H9 (cell line): ENCODE data around the gene TDP2. TPM values are rescaled to one million over a fixed set of nuclear protein-coding genes. Genes with fewer than 3 reads are reported as not detected.

Experiments used
- DNase-seq: peaks from one replicate; pipeline ENCODE4 v3.0.0-alpha.2; 2017
- H2AFZ ChIP-seq: one replicate; pipeline ENCODE4 v1.6.1; 2013; ENCODE audit warnings: mild to moderate bottlenecking, low read length, control low read depth, moderate library complexity
- H2AK5ac ChIP-seq: 2 replicates; pipeline ENCODE4 v1.6.1; 2013; ENCODE audit warnings: low read length, control low read depth, mixed read lengths; ENCODE audit not compliant: insufficient read length
- H2BK120ac ChIP-seq: one replicate; pipeline ENCODE4 v1.6.1; 2013; ENCODE audit warnings: low read depth, mild to moderate bottlenecking, low read length, control low read depth, inconsistent platforms; ENCODE audit not compliant: poor library complexity, severe bottlenecking
- H2BK12ac ChIP-seq: 2 replicates; pipeline ENCODE4 v1.6.1; 2013; ENCODE audit warnings: low read length, control low read depth, mixed read lengths, low read depth; ENCODE audit not compliant: insufficient read length
- H2BK15ac ChIP-seq: 2 replicates; pipeline ENCODE4 v1.6.1; 2013; ENCODE audit warnings: low read depth, low read length, control low read depth
- H2BK20ac ChIP-seq: one replicate; pipeline ENCODE4 v1.6.1; 2013; ENCODE audit warnings: low read depth, mild to moderate bottlenecking, low read length, control low read depth, inconsistent platforms; ENCODE audit not compliant: poor library complexity, severe bottlenecking
- H2BK5ac ChIP-seq: 2 replicates; pipeline ENCODE4 v1.6.1; 2013; ENCODE audit warnings: low read length, control low read depth, mixed read lengths; ENCODE audit not compliant: insufficient read length
- H3K14ac ChIP-seq: 2 replicates; pipeline ENCODE4 v1.6.1; 2013; ENCODE audit warnings: low read length, control low read depth; ENCODE audit not compliant: insufficient read depth
- H3K18ac ChIP-seq: 2 replicates; pipeline ENCODE4 v1.6.1; 2013; ENCODE audit warnings: low read depth, mild to moderate bottlenecking, mixed read lengths, low read length, control low read depth; ENCODE audit not compliant: insufficient read length
- H3K23ac ChIP-seq: 2 replicates; pipeline ENCODE4 v1.6.1; 2013; ENCODE audit warnings: low read length, control low read depth, mixed read lengths, low read depth; ENCODE audit not compliant: insufficient read length
- H3K23me2 ChIP-seq: 2 replicates; pipeline ENCODE4 v1.6.1; 2013; ENCODE audit warnings: low read depth, mild to moderate bottlenecking, mixed read lengths, low read length, control low read depth; ENCODE audit not compliant: insufficient read length, poor library complexity, severe bottlenecking
- H3K27ac ChIP-seq: 2 replicates; pipeline ENCODE4 v1.5.1; 2013; ENCODE audit warnings: low read length, control low read depth, mixed read lengths, low read depth; ENCODE audit not compliant: insufficient read length
- H3K27me3 ChIP-seq: 2 replicates; pipeline ENCODE4 v1.6.1; 2013; ENCODE audit warnings: low read length, control low read depth, inconsistent platforms; ENCODE audit not compliant: insufficient read depth
- H3K4ac ChIP-seq: 2 replicates; pipeline ENCODE4 v1.6.1; 2013; ENCODE audit warnings: low read depth, mild to moderate bottlenecking, control low read depth, inconsistent platforms, low read length, moderate library complexity
- H3K4me1 ChIP-seq: 2 replicates; pipeline ENCODE4 v1.6.1; 2013; ENCODE audit warnings: low read length, control low read depth, inconsistent platforms; ENCODE audit not compliant: insufficient read depth
- H3K4me2 ChIP-seq: 2 replicates; pipeline ENCODE4 v1.6.1; 2013; ENCODE audit warnings: low read length, control low read depth, mixed read lengths; ENCODE audit not compliant: insufficient read length, insufficient read depth
- H3K56ac ChIP-seq: 2 replicates; pipeline ENCODE4 v1.6.1; 2013; ENCODE audit warnings: low read depth, mild to moderate bottlenecking, mixed read lengths, low read length, control low read depth; ENCODE audit not compliant: insufficient read length
- H3K79me1 ChIP-seq: 2 replicates; pipeline ENCODE4 v1.6.1; 2013; ENCODE audit warnings: low read depth, mild to moderate bottlenecking, moderate library complexity, low read length, control low read depth, inconsistent platforms; ENCODE audit not compliant: insufficient read depth, poor library complexity, severe bottlenecking
- H3K79me2 ChIP-seq: 2 replicates; pipeline ENCODE4 v1.6.1; 2013; ENCODE audit warnings: low read length, control low read depth, inconsistent platforms; ENCODE audit not compliant: insufficient read depth
- H3K9ac ChIP-seq: 2 replicates; pipeline ENCODE4 v1.6.1; 2013; ENCODE audit warnings: low read length, control low read depth, mixed read lengths; ENCODE audit not compliant: insufficient read length; ENCODE audit errors: extremely low read depth
- H3K9me3 ChIP-seq: one replicate; pipeline ENCODE4 v1.6.1; 2013; ENCODE audit warnings: low read depth, low read length, inconsistent platforms; ENCODE audit not compliant: control insufficient read depth
- H3T11ph ChIP-seq: one replicate; pipeline ENCODE4 v1.6.1; 2013; ENCODE audit warnings: mild to moderate bottlenecking, low read length, control low read depth, inconsistent platforms
- H4K20me1 ChIP-seq: one replicate; pipeline ENCODE4 v1.6.1; 2013; ENCODE audit not compliant: control insufficient read depth, insufficient read length, insufficient read depth
- H4K5ac ChIP-seq: 2 replicates; pipeline ENCODE4 v1.6.1; 2013; ENCODE audit warnings: low read depth, mild to moderate bottlenecking, mixed read lengths, low read length, control low read depth; ENCODE audit not compliant: insufficient read length
- H4K8ac ChIP-seq: replicated peaks from 2 replicates; pipeline ENCODE4 v1.6.1; 2013; ENCODE audit warnings: low read length, control low read depth, mixed read lengths, low read depth; ENCODE audit not compliant: insufficient read length
- H4K91ac ChIP-seq: 2 replicates; pipeline ENCODE4 v1.6.1; 2013; ENCODE audit warnings: low read depth, mild to moderate bottlenecking, moderate library complexity, mixed read lengths, low read length, control low read depth; ENCODE audit not compliant: insufficient read length
- H3K27ac Mint-ChIP-seq, 3 experiments: 2 replicates in 2 of 3; 3 replicates in 1 of 3; pipeline ENCODE4 v1.8.0; 2020 to 2021; ENCODE audit warnings: mixed read lengths in 3 of 3, mild to moderate bottlenecking in 1 of 3, moderate library complexity in 1 of 3
- H3K27me3 Mint-ChIP-seq: 2 replicates; pipeline ENCODE4 v1.8.0; 2021; ENCODE audit warnings: low read depth, mild to moderate bottlenecking, moderate library complexity, mixed read lengths
- H3K36me3 Mint-ChIP-seq, 3 experiments: 2 replicates in 2 of 3; 3 replicates in 1 of 3; pipeline ENCODE4 v1.8.0; 2020 to 2021; ENCODE audit warnings: low read depth in 3 of 3, mixed read lengths in 3 of 3; ENCODE audit not compliant: insufficient read depth in 1 of 3
- H3K4me1 Mint-ChIP-seq, 2 experiments: 2 replicates each; pipeline ENCODE4 v1.8.0; 2020; ENCODE audit warnings: mixed read lengths in 2 of 2
- H3K4me3 Mint-ChIP-seq, 2 experiments: 2 replicates in 1 of 2; 3 replicates in 1 of 2; pipeline ENCODE4 v1.8.0; 2020 to 2021; ENCODE audit warnings: mild to moderate bottlenecking in 2 of 2, mixed read lengths in 2 of 2, moderate library complexity in 1 of 2
- H3K9me3 Mint-ChIP-seq, 2 experiments: 2 replicates in 1 of 2; 3 replicates in 1 of 2; pipeline ENCODE4 v1.8.0; 2020; ENCODE audit warnings: mild to moderate bottlenecking in 2 of 2, mixed read lengths in 2 of 2, moderate library complexity in 1 of 2
- total RNA-seq: library from RNA; stranded (reverse); gene quantifications from 2 replicates; pipeline ENCODE4 v1.2.1, GENCODE V29; 2021
- TF ChIP-seq, protein P1 (sequence below): fragments of 200-600 bp; sonication (generic); conservative IDR thresholded peaks from 3 replicates; pipeline ENCODE4 v1.8.0; 2021; ENCODE audit warnings: antibody characterized with exemption, mild to moderate bottlenecking

The TDP2 gene
- total RNA-seq, 1 experiment from 2014 or later: 55.6 TPM

DNA sequence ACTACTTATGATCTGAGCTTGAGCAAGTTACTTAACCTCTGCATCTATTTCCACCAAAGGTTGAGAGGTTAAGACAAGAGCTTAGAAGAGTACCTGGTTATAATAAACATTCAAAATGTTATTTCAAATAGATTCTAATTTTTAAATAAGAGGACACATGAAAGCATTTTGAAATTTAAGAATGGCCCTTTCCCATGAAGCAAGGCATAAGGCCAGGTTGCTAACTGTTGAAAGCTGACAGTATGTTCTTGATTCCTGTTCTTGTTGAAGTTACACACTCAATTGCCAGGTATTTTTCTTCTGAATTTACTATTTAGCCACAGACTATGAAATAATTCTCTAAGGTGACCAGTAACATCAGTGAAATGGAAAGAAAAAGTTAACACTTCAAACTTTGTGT is 37.8 kb upstream of the TDP2 start:
- no peak overlapping the region for H3K4me3 Mint-ChIP-seq
- H3K14ac ChIP-seq: no peak overlapping the region
- no peaks in the 10 kb centered on the region for H3K79me1 ChIP-seq
- no peak overlapping the region for H2BK20ac ChIP-seq
- H4K5ac ChIP-seq: no peak overlapping the region
- H3K4ac ChIP-seq: no peak overlapping the region
- no peak overlapping the region for H3K56ac ChIP-seq
- H3K23me2 ChIP-seq: no peaks in the 10 kb centered on the region
- no peak overlapping the region for H3K27ac ChIP-seq
- H2BK120ac ChIP-seq: no peak overlapping the region
- H3K23ac ChIP-seq: no peak overlapping the region
- no peak overlapping the region for H3T11ph ChIP-seq
- H3K9me3 ChIP-seq: no peaks in the 10 kb centered on the region
- no peaks in the 10 kb centered on the region for H3K4me1 Mint-ChIP-seq
- H3K18ac ChIP-seq: no peak overlapping the region
- H2BK5ac ChIP-seq: no peak overlapping the region
- H3K9ac ChIP-seq: no peak overlapping the region
- no peaks in the 10 kb centered on the region for H3K27me3 Mint-ChIP-seq
- H3K4me2 ChIP-seq: no peak overlapping the region
- no peaks in the 10 kb centered on the region for H3K4me1 ChIP-seq
- no peak overlapping the region for H4K8ac ChIP-seq
- DNase-seq: no peak
- H2AFZ ChIP-seq: no peak overlapping the region
- no peak overlapping the region for H4K91ac ChIP-seq
- TF ChIP-seq, protein P1, sequence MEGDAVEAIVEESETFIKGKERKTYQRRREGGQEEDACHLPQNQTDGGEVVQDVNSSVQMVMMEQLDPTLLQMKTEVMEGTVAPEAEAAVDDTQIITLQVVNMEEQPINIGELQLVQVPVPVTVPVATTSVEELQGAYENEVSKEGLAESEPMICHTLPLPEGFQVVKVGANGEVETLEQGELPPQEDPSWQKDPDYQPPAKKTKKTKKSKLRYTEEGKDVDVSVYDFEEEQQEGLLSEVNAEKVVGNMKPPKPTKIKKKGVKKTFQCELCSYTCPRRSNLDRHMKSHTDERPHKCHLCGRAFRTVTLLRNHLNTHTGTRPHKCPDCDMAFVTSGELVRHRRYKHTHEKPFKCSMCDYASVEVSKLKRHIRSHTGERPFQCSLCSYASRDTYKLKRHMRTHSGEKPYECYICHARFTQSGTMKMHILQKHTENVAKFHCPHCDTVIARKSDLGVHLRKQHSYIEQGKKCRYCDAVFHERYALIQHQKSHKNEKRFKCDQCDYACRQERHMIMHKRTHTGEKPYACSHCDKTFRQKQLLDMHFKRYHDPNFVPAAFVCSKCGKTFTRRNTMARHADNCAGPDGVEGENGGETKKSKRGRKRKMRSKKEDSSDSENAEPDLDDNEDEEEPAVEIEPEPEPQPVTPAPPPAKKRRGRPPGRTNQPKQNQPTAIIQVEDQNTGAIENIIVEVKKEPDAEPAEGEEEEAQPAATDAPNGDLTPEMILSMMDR: no peak
- no peaks in the 10 kb centered on the region for H4K20me1 ChIP-seq
- no peaks in the 10 kb centered on the region for H3K9me3 Mint-ChIP-seq
- no peak overlapping the region for H2BK15ac ChIP-seq
- H3K79me2 ChIP-seq: no peaks in the 10 kb centered on the region
- no peak overlapping the region for H2BK12ac ChIP-seq
- no peaks in the 10 kb centered on the region for H3K27me3 ChIP-seq
- peaks cover 47 to 77% (median 76%) of the 10 kb centered on the region in 3 experiments for H3K36me3 Mint-ChIP-seq
- no peak overlapping the region for H2AK5ac ChIP-seq
- H3K27ac Mint-ChIP-seq: no peak overlapping the region
